ENCODE measurements around the gene SLC4A5. TPM values are rescaled to one million over a fixed set of nuclear protein-coding genes. Genes with fewer than 3 reads are reported as not detected.

SLC4A5 gene
- total RNA-seq, 4 donors from 2014 or later = 4.2 to 22.9 (median 9.5) TPM

- 83 to 84% methylated on average over 11 of the region's 11 CpGs for WGBS, 2 donors
- H3K9me3 ChIP-seq = no peaks in the 10 kb centered on the region
- no peak for TF ChIP-seq CTCF (IDR thresholded peaks at IDR 0.05)
- TF ChIP-seq POLR2A (IDR thresholded peaks at IDR 0.05) = no peak
- no peak for TF ChIP-seq EP300 (IDR thresholded peaks at IDR 0.05)
- no peaks in the 10 kb centered on the region for H3K27me3 ChIP-seq
- DNase-seq (ENCODE audit: low spot score in 2 of 2) = no peak
- H3K27ac ChIP-seq = no peak overlapping the region
- H3K36me3 ChIP-seq = peaks cover 0 to 100% (median 37%) of the 10 kb centered on the region in 3 donors
- H3K4me1 ChIP-seq = peaks cover 0 to 4% (median 0%) of the 10 kb centered on the region in 4 donors
- H3K4me3 ChIP-seq = no peak overlapping the region
These were observed 18.1 kb upstream of the SLC4A5 start for GRCh38 chr2:74361327-74361726.

DNA sequence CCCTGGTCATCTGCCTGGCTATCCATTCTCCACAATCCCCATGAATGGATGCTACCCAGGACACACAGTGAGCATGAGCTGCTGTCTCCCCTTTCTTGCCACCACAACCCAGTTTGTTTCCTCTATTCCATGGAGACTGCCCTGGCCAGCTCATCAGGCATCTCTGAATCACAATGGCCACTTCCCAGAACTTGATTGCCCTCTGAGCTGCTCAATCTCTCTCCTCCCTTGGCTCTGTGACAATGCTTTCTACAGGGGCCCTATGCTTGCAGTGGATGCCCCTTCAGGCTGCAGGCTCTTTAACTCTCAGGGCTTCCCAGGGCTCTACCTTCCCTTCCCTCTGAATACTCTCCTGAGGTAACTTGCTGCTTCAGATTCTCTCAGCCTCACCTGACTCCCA is 14.4 kb upstream of the SLC4A5 start:
- no peaks in the 10 kb centered on the region for H3K27me3 ChIP-seq
- TF ChIP-seq CTCF (IDR thresholded peaks at IDR 0.05) (no peak), EP300 (IDR thresholded peaks at IDR 0.05) (no peak), POLR2A (IDR thresholded peaks at IDR 0.05) (no peak)
- H3K27ac ChIP-seq = no peak overlapping the region
- H3K36me3 ChIP-seq = peaks cover 0 to 92% (median 9%) of the 10 kb centered on the region in 3 donors
- H3K4me1 ChIP-seq = no peaks in the 10 kb centered on the region
- H3K9me3 ChIP-seq = no peaks in the 10 kb centered on the region
- no peak overlapping the region for H3K4me3 ChIP-seq
- no peak for DNase-seq (ENCODE audit: low spot score in 2 of 2)

DNA sequence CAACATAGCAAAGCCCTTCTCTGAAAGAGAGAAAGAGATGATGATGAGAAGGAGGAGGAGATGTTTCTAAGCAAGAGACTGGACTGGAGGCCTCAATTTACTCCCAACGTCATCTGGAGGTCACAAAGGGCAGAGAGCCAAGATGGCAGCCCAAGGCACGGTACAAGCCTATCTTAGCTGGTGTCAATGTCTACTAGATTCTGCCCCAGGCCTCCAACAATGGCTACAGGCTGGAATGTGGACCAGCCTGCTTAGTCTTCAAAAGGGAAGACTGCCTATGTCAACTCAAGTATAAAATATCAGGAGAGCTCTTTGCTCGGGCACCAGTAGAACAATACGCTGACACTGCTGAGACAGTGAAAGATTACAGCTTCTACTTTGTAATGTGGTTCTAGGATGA is 6.7 kb upstream of the SLC4A5 start:
- no peak overlapping the region for H3K27ac ChIP-seq
- H3K4me3 ChIP-seq = no peak overlapping the region
- DNase-seq (ENCODE audit: low spot score in 2 of 2) = no peak
- no peaks in the 10 kb centered on the region for H3K9me3 ChIP-seq
- TF ChIP-seq POLR2A (IDR thresholded peaks at IDR 0.05) (no peak), CTCF (IDR thresholded peaks at IDR 0.05) (no peak), EP300 (IDR thresholded peaks at IDR 0.05) (no peak)
- no peaks in the 10 kb centered on the region for H3K4me1 ChIP-seq
- H3K36me3 ChIP-seq = peaks cover 0 to 24% (median 0%) of the 10 kb centered on the region in 3 donors
- no peaks in the 10 kb centered on the region for H3K27me3 ChIP-seq
- 94 to 95% methylated on average over 4 of the region's 4 CpGs for WGBS, 2 donors

DNA sequence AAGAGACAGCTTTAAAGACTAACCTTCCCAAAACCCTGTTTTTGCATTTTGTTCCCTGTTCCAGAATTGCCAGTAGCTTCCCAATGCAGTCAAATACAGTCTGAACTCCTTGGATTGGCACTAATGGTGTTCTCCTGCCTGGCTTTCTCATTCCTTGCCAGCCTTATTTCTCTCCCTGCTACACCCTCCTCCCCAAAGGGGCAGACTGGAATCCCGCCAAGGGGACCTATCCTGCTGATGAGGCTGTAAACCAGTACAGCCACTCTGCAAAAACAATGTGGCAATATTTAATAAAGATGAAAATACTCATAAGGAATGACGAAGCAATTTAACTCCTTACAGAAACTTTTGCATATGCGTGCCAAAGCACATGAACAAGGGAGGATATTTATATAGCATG is 4.5 kb upstream of the SLC4A5 start:
- H3K27ac ChIP-seq = no peak overlapping the region
- no peak for DNase-seq (ENCODE audit: low spot score in 2 of 2)
- no peak for TF ChIP-seq CTCF (IDR thresholded peaks at IDR 0.05)
- no peak for TF ChIP-seq POLR2A (IDR thresholded peaks at IDR 0.05)
- no peak for TF ChIP-seq EP300 (IDR thresholded peaks at IDR 0.05)
- WGBS, 2 donors = 84 to 91% methylated on average over 3 of the region's 3 CpGs
- no peak overlapping the region for H3K4me3 ChIP-seq
- H3K36me3 ChIP-seq = peaks cover 0 to 17% (median 0%) of the 10 kb centered on the region in 3 donors
- H3K4me1 ChIP-seq = no peaks in the 10 kb centered on the region
- H3K27me3 ChIP-seq = no peaks in the 10 kb centered on the region
- H3K9me3 ChIP-seq = no peaks in the 10 kb centered on the region

DNA sequence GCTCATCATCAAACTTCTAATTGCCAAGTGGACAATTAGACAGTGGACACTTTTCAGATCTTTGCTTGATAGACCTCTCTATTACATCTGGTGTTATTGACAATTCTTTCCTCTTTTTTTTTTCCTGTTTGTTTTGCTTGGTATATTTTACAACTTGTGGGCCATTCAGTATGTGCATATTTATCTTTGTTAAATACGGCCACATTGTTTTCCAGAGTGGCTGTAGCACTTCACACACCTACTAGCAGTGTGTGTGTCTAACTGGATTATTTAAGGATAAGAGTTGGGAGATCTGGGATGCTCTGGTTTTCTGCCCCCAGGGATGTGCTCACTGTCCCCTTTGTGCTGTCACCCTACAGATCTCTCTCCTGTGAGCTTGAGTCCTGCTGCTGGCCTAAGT is 4.1 kb upstream of the SLC4A5 start:
- H3K27ac ChIP-seq = no peak overlapping the region
- H3K27me3 ChIP-seq = no peaks in the 10 kb centered on the region
- WGBS, 2 donors = 79 to 88% methylated on average over 1 of the region's 1 CpG
- no peaks in the 10 kb centered on the region for H3K4me1 ChIP-seq
- DNase-seq (ENCODE audit: low spot score in 2 of 2) = no peak
- no peaks in the 10 kb centered on the region for H3K9me3 ChIP-seq
- H3K36me3 ChIP-seq = peaks cover 0 to 21% (median 0%) of the 10 kb centered on the region in 3 donors
- TF ChIP-seq CTCF (IDR thresholded peaks at IDR 0.05) (no peak), EP300 (IDR thresholded peaks at IDR 0.05) (no peak), POLR2A (IDR thresholded peaks at IDR 0.05) (no peak)
- H3K4me3 ChIP-seq = no peak overlapping the region
